OCI-LY3 (cell line): ENCODE data around the gene ZNF853.

ENCODE experiments used
- CTCF ChIP-seq: fragments of 200-600, 300-600 bp; sonication (generic); IDR thresholded peaks from 2 replicates; pipeline ENCODE4 v1.5.1; 2014; ENCODE audit warnings: antibody characterized with exemption, low read length, low read depth
- EZH2phosphoT487 ChIP-seq: fragments of 200-600 bp; shearing (Covaris generic); IDR thresholded peaks from 2 replicates; pipeline ENCODE4 v1.6.1; 2018; ENCODE audit warnings: antibody characterized with exemption, mixed run types, low read depth

- no peak for TF ChIP-seq CTCF
- TF ChIP-seq EZH2phosphoT487, result no peak
Measured at GRCh38 chr7:6643915-6644625, 28.7 kb downstream of the ZNF853 start.
